Neural cell (in vitro differentiated cells): ENCODE results near the gene DNAJC21.

Experiments
- EP300 ChIP-seq: fragments of 450-650 bp; conservative IDR thresholded peaks from 2 replicates; pipeline ENCODE4 v1.6.1; 2014; ENCODE audit warnings: antibody characterized with exemption, mild to moderate bottlenecking, moderate library complexity; ENCODE audit not compliant: poor library complexity, severe bottlenecking
- TF ChIP-seq, protein P1 (sequence below): fragments of 450-650 bp; IDR thresholded peaks from 2 replicates; pipeline ENCODE4 v1.5.1; 2014; ENCODE audit warnings: antibody characterized with exemption, mild to moderate bottlenecking, moderate library complexity; ENCODE audit not compliant: poor library complexity, severe bottlenecking
- TF ChIP-seq, protein P2 (sequence below): IDR thresholded peaks from 2 replicates; pipeline ENCODE4 v1.6.1; 2012; ENCODE audit warnings: borderline replicate concordance

DNA sequence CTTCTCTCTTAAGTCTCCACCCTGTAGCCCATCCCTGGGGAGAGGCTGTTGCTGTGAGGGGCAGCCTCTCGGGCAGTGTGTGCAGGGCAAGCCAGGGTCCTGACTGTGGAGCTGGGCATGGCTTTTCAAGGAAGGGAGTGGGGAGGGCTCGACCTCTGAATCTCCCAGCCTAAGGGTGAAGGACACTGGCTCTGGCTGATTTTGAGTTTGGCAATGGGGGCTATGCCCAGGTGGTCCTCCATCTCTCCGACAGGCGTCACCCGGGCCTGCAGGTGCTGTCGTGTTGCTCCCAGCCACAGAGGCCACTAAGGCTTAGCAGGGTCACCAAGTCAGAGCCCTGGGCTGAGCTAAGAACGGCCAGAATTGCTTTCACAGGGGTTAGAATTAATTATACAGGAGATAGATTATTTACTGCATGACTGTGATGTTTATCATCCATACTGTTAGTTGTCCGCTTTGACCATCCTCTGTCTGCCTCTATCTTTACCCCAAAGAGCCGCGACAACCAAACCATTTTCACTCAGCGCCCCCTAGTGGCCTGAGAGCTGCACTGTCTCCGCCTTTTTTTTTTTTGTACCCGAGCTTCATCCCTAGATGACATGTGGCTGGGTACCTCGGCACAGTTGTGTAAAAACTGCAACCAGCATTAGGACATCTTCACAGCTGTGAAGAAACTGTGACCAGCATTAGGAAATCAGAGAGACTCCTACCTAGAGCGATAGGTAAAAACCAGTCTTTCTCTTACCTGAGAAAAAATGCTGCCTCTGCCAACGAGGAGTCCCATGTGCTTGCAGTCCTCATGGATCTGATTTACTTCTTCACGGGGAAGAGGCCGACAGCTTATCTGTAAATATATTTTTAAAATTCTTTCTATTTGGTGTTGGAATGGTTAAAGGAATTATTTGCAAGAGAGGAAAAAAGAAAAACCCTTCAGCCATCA is 73.9 kb downstream of the DNAJC21 start:
- TF ChIP-seq EP300, result no peak
- TF ChIP-seq, protein P1, sequence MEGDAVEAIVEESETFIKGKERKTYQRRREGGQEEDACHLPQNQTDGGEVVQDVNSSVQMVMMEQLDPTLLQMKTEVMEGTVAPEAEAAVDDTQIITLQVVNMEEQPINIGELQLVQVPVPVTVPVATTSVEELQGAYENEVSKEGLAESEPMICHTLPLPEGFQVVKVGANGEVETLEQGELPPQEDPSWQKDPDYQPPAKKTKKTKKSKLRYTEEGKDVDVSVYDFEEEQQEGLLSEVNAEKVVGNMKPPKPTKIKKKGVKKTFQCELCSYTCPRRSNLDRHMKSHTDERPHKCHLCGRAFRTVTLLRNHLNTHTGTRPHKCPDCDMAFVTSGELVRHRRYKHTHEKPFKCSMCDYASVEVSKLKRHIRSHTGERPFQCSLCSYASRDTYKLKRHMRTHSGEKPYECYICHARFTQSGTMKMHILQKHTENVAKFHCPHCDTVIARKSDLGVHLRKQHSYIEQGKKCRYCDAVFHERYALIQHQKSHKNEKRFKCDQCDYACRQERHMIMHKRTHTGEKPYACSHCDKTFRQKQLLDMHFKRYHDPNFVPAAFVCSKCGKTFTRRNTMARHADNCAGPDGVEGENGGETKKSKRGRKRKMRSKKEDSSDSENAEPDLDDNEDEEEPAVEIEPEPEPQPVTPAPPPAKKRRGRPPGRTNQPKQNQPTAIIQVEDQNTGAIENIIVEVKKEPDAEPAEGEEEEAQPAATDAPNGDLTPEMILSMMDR, result peak; percentile 42
- TF ChIP-seq, protein P2, sequence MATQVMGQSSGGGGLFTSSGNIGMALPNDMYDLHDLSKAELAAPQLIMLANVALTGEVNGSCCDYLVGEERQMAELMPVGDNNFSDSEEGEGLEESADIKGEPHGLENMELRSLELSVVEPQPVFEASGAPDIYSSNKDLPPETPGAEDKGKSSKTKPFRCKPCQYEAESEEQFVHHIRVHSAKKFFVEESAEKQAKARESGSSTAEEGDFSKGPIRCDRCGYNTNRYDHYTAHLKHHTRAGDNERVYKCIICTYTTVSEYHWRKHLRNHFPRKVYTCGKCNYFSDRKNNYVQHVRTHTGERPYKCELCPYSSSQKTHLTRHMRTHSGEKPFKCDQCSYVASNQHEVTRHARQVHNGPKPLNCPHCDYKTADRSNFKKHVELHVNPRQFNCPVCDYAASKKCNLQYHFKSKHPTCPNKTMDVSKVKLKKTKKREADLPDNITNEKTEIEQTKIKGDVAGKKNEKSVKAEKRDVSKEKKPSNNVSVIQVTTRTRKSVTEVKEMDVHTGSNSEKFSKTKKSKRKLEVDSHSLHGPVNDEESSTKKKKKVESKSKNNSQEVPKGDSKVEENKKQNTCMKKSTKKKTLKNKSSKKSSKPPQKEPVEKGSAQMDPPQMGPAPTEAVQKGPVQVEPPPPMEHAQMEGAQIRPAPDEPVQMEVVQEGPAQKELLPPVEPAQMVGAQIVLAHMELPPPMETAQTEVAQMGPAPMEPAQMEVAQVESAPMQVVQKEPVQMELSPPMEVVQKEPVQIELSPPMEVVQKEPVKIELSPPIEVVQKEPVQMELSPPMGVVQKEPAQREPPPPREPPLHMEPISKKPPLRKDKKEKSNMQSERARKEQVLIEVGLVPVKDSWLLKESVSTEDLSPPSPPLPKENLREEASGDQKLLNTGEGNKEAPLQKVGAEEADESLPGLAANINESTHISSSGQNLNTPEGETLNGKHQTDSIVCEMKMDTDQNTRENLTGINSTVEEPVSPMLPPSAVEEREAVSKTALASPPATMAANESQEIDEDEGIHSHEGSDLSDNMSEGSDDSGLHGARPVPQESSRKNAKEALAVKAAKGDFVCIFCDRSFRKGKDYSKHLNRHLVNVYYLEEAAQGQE, result no peak
